HepG2 (cell line): ENCODE results near the gene PRKCD. TPM values are rescaled to one million over a fixed set of nuclear protein-coding genes. Genes with fewer than 3 reads are reported as not detected.
A peak's percentile ranks its signal among the peaks of the same experiment; 100 is the strongest.

ENCODE experiments used
- GABPA ChIP-seq, 2 experiments: IDR thresholded peaks; 2 replicates each; pipeline ENCODE4 v1.6.1; 2011 to 2016; ENCODE audit warnings: low read depth in 2 of 2, low read length in 1 of 2, missing biosample characterization in 1 of 2, missing genetic modification characterization in 1 of 2
- HMGA1 ChIP-seq: sonication (generic); formaldehyde crosslinking; conservative IDR thresholded peaks from 2 replicates; pipeline ENCODE4 v1.4.0; 2020; ENCODE audit warnings: missing genetic modification reagents
- NFE2L2 ChIP-seq: fragments of 150-350 bp; IDR thresholded peaks from 2 replicates; pipeline ENCODE4 v1.6.1; 2014; ENCODE audit warnings: low read length
- PLRG1 ChIP-seq: fragments of 450-650 bp; conservative IDR thresholded peaks from 2 replicates; pipeline ENCODE4 v1.6.1; 2016
- RARA ChIP-seq: IDR thresholded peaks from 2 replicates; pipeline ENCODE4 v1.6.1; 2016; ENCODE audit warnings: missing genetic modification reagents, missing compliant biosample characterization
- RBAK ChIP-seq: sonication (generic); formaldehyde crosslinking; IDR thresholded peaks from 2 replicates; pipeline ENCODE4 v1.5.1; 2020; ENCODE audit warnings: mild to moderate bottlenecking, missing genetic modification reagents
- SIX1 ChIP-seq: sonication (generic); formaldehyde crosslinking; IDR thresholded peaks from 2 replicates; pipeline ENCODE4 v1.4.0; 2020; ENCODE audit warnings: missing genetic modification reagents, borderline replicate concordance
- SMARCC2 ChIP-seq: fragments of 450-650 bp; IDR thresholded peaks from 2 replicates; pipeline ENCODE4 v1.6.1; 2017; ENCODE audit warnings: antibody characterized with exemption, mild to moderate bottlenecking
- ZNF205 ChIP-seq: IDR thresholded peaks from 2 replicates; pipeline ENCODE4 v1.6.1; 2018; ENCODE audit warnings: missing biosample characterization, missing genetic modification reagents
- ZNF225 ChIP-seq: sonication (generic); formaldehyde crosslinking; IDR thresholded peaks from 2 replicates; pipeline ENCODE4 v1.4.0; 2020; ENCODE audit warnings: mild to moderate bottlenecking, missing genetic modification reagents
- ZNF484 ChIP-seq: sonication (generic); formaldehyde crosslinking; IDR thresholded peaks from 2 replicates; pipeline ENCODE4 v1.5.1; 2020; ENCODE audit warnings: mild to moderate bottlenecking, low read depth, missing genetic modification reagents, borderline replicate concordance
- ZNF672 ChIP-seq: sonication (generic); formaldehyde crosslinking; IDR thresholded peaks from 2 replicates; pipeline ENCODE4 v1.8.1; 2022; ENCODE audit warnings: missing genetic modification reagents
- polyA plus RNA-seq, 8 experiments: library from polyadenylated mRNA; depleted of rRNA in 3 of 8; stranded (reverse) in 7 of 8; unstranded in 1 of 8; fragments of >200 nt; fragmentation: Illumina TruSeq in 4 of 8; extraction: Trizol in 4 of 8; gene quantifications; 2 replicates each; pipeline versions ENCODE4 v1.2.1 to v1.2.3, GENCODE V29; 2011 to 2016; ENCODE audit warnings: low read depth in 4 of 8, missing spikeins in 1 of 8, mixed read lengths in 1 of 8; ENCODE audit not compliant: insufficient read depth in 1 of 8
- total RNA-seq, 5 experiments: library from RNA; depleted of rRNA; stranded (reverse); fragments of >200 nt; fragmentation: Illumina TruSeq; extraction: Trizol; gene quantifications; 2 replicates each; pipeline ENCODE4 v1.2.3, GENCODE V29; 2016; ENCODE audit warnings: low read depth in 1 of 5
- TF ChIP-seq, protein P1 (sequence below): sonication (generic); formaldehyde crosslinking; conservative IDR thresholded peaks from 2 replicates; pipeline ENCODE4 v1.4.0; 2020; ENCODE audit warnings: missing genetic modification reagents
- TF ChIP-seq, protein P2 (sequence below): IDR thresholded peaks from 2 replicates; pipeline ENCODE4 v1.6.1; 2016; ENCODE audit warnings: missing genetic modification reagents, missing compliant biosample characterization
- TF ChIP-seq, protein P3 (sequence below): sonication (generic); formaldehyde crosslinking; IDR thresholded peaks from 2 replicates; pipeline ENCODE4 v1.8.0; 2022; ENCODE audit warnings: mild to moderate bottlenecking, missing genetic modification reagents
- TF ChIP-seq, protein P4 (sequence below): sonication (generic); formaldehyde crosslinking; IDR thresholded peaks from 2 replicates; pipeline ENCODE4 v1.4.0; 2020; ENCODE audit warnings: missing genetic modification reagents
- TF ChIP-seq, protein P5 (sequence below): IDR thresholded peaks from 2 replicates; pipeline ENCODE4 v1.6.1; 2016; ENCODE audit warnings: control low read depth
- TF ChIP-seq, protein P6 (sequence below): sonication (generic); formaldehyde crosslinking; IDR thresholded peaks from 2 replicates; pipeline ENCODE4 v1.5.0; 2020; ENCODE audit warnings: mild to moderate bottlenecking, missing genetic modification reagents
- TF ChIP-seq, protein P7 (sequence below): sonication (generic); formaldehyde crosslinking; IDR thresholded peaks from 2 replicates; pipeline ENCODE4 v1.4.0; 2020; ENCODE audit warnings: mild to moderate bottlenecking, low read depth, missing genetic modification reagents

PRKCD gene
- total and polyA plus RNA-seq, 2 of the 13 experiments (the other 11 are each of a cell fraction or from before 2014, with no cell fraction given) = 1.6 to 40.7 TPM

DNA sequence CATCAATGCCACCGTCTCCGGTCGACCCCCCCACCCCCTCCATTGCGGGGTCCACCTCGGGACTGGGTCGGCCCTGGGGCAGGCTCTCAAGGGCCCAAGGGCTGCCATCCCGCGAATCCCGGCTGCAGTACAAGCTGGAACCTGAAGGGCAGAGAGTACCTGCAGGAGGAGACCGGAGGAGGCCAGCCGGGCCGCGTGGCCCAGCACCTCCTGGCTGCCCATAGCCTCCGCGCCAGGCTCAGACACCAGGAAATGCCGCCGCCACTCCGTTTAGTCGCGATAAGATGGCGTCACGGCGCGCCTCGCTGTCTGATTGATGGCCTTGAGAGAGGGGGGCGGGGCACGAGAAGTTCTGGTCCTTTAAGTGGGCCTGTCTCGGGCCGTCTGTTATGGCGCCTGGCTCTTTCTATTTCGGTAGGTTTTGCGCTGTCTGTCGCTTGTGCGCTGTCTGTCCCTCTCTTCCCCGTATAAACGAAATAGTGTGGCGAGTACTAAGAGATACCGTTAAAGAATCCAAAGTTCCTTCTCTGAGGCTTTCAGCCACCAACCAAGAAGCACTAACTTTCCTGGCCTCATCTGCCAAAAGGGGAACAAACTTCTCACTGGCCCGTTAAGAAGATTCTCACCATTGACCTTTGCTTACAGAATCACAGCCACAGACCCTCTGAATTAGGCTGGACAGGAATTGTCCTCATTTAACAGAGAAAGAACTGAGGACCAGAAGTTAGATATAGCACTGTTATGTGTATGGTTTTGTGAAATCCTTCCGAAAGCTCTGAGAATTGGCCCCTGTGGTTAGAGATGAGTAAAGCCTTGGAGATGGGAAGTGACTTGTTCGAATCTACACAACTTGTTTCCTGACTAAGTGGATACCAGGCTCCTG, 30.6 kb upstream of the PRKCD start, which contains the start of gene RFT1 (continued):
- TF ChIP-seq, protein P1, sequence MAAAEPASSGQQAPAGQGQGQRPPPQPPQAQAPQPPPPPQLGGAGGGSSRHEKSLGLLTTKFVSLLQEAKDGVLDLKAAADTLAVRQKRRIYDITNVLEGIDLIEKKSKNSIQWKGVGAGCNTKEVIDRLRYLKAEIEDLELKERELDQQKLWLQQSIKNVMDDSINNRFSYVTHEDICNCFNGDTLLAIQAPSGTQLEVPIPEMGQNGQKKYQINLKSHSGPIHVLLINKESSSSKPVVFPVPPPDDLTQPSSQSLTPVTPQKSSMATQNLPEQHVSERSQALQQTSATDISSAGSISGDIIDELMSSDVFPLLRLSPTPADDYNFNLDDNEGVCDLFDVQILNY = peak; percentile 80
- TF ChIP-seq GABPA (IDR thresholded peaks at IDR 0.05; ENCODE audit: low read depth, low read length) = no peak
- peak; percentile 73 for TF ChIP-seq GABPA (CRISPR knock-in tag; IDR thresholded peaks at IDR 0.05; ENCODE audit: low read depth)
- no peak for TF ChIP-seq ZNF672 (CRISPR knock-in tag)
- TF ChIP-seq SMARCC2 = no peak
- TF ChIP-seq, protein P2, sequence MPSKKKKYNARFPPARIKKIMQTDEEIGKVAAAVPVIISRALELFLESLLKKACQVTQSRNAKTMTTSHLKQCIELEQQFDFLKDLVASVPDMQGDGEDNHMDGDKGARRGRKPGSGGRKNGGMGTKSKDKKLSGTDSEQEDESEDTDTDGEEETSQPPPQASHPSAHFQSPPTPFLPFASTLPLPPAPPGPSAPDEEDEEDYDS = peak; percentile 98
- TF ChIP-seq ZNF205 (CRISPR knock-in tag) = no peak
- no peak for TF ChIP-seq RARA (CRISPR knock-in tag)
- TF ChIP-seq ZNF484 (CRISPR knock-in tag) = no peak
- TF ChIP-seq, protein P3, sequence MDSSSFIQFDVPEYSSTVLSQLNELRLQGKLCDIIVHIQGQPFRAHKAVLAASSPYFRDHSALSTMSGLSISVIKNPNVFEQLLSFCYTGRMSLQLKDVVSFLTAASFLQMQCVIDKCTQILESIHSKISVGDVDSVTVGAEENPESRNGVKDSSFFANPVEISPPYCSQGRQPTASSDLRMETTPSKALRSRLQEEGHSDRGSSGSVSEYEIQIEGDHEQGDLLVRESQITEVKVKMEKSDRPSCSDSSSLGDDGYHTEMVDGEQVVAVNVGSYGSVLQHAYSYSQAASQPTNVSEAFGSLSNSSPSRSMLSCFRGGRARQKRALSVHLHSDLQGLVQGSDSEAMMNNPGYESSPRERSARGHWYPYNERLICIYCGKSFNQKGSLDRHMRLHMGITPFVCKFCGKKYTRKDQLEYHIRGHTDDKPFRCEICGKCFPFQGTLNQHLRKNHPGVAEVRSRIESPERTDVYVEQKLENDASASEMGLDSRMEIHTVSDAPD (CRISPR knock-in tag) = no peak
- TF ChIP-seq NFE2L2 = no peak
- no peak for TF ChIP-seq PLRG1
- no peak for TF ChIP-seq HMGA1
- no peak for TF ChIP-seq ZNF225 (CRISPR knock-in tag)
- TF ChIP-seq, protein P4, sequence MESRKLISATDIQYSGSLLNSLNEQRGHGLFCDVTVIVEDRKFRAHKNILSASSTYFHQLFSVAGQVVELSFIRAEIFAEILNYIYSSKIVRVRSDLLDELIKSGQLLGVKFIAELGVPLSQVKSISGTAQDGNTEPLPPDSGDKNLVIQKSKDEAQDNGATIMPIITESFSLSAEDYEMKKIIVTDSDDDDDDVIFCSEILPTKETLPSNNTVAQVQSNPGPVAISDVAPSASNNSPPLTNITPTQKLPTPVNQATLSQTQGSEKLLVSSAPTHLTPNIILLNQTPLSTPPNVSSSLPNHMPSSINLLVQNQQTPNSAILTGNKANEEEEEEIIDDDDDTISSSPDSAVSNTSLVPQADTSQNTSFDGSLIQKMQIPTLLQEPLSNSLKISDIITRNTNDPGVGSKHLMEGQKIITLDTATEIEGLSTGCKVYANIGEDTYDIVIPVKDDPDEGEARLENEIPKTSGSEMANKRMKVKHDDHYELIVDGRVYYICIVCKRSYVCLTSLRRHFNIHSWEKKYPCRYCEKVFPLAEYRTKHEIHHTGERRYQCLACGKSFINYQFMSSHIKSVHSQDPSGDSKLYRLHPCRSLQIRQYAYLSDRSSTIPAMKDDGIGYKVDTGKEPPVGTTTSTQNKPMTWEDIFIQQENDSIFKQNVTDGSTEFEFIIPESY (CRISPR knock-in tag) = peak; percentile 39; the same call in 1 of the 2 replicates
- TF ChIP-seq, protein P5, sequence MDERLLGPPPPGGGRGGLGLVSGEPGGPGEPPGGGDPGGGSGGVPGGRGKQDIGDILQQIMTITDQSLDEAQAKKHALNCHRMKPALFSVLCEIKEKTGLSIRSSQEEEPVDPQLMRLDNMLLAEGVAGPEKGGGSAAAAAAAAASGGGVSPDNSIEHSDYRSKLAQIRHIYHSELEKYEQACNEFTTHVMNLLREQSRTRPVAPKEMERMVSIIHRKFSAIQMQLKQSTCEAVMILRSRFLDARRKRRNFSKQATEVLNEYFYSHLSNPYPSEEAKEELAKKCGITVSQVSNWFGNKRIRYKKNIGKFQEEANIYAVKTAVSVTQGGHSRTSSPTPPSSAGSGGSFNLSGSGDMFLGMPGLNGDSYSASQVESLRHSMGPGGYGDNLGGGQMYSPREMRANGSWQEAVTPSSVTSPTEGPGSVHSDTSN (CRISPR knock-in tag) = peak; percentile 80
- 0 out of 2 replicates have a peak, but pooled peaks have one; percentile 22 for TF ChIP-seq SIX1 (CRISPR knock-in tag)
- TF ChIP-seq, protein P6, sequence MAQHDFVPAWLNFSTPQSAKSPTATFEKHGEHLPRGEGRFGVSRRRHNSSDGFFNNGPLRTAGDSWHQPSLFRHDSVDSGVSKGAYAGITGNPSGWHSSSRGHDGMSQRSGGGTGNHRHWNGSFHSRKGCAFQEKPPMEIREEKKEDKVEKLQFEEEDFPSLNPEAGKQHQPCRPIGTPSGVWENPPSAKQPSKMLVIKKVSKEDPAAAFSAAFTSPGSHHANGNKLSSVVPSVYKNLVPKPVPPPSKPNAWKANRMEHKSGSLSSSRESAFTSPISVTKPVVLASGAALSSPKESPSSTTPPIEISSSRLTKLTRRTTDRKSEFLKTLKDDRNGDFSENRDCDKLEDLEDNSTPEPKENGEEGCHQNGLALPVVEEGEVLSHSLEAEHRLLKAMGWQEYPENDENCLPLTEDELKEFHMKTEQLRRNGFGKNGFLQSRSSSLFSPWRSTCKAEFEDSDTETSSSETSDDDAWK (CRISPR knock-in tag) = no peak
- TF ChIP-seq, protein P7, sequence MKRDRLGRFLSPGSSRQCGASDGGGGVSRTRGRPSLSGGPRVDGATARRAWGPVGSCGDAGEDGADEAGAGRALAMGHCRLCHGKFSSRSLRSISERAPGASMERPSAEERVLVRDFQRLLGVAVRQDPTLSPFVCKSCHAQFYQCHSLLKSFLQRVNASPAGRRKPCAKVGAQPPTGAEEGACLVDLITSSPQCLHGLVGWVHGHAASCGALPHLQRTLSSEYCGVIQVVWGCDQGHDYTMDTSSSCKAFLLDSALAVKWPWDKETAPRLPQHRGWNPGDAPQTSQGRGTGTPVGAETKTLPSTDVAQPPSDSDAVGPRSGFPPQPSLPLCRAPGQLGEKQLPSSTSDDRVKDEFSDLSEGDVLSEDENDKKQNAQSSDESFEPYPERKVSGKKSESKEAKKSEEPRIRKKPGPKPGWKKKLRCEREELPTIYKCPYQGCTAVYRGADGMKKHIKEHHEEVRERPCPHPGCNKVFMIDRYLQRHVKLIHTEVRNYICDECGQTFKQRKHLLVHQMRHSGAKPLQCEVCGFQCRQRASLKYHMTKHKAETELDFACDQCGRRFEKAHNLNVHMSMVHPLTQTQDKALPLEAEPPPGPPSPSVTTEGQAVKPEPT = peak; percentile 66; the same call in 1 of the 2 replicates
- no peak for TF ChIP-seq RBAK
